Measurements from ENCODE around the gene CHST10. TPM values are rescaled to one million over a fixed set of nuclear protein-coding genes. Genes with fewer than 3 reads are reported as not detected.

The CHST10 gene
- total RNA-seq, 2 donors from 2014 or later: 17.6 to 18.5 TPM

- Histone ChIP-seq H3K4me1 (ENCODE audit: control insufficient read depth, insufficient read depth, low read length) (no peaks in the 10 kb centered on the region), H3K27ac (ENCODE audit: low read depth, low read length) (peak overlapping the region; percentile 81), H3K36me3 (ENCODE audit: control insufficient read depth, insufficient read depth, low read length) (peaks cover 13% of the 10 kb centered on the region), H3K4me3 (ENCODE audit: low read length) (no peak overlapping the region), H3K9ac (ENCODE audit: extremely low read depth, low read length, poor library complexity, severe bottlenecking) (no peak overlapping the region), H3K27me3 (ENCODE audit: control insufficient read depth, insufficient read depth, low read length, poor library complexity, severe bottlenecking) (no peaks in the 10 kb centered on the region), H3K9me3 (ENCODE audit: control insufficient read depth, low read length) (no peaks in the 10 kb centered on the region)
- Mint-ChIP-seq H3K27ac (peak overlapping the region; percentile 12), H3K4me1 (peaks cover 35% of the 10 kb centered on the region), H3K9me3 (no peaks in the 10 kb centered on the region), H3K4me3 (no peak overlapping the region), H3K27me3 (ENCODE audit: insufficient read depth) (no peaks in the 10 kb centered on the region), H3K36me3 (ENCODE audit: low read depth) (peaks cover 10% of the 10 kb centered on the region)
- WGBS, 2 experiments (ENCODE audit: insufficient coverage in 1 of 2, insufficient read length in 1 of 2): 82 to 83% methylated on average over 1 to 5 of the region's 5 CpGs
- DNase-seq: no peak
- TF ChIP-seq, protein P1, sequence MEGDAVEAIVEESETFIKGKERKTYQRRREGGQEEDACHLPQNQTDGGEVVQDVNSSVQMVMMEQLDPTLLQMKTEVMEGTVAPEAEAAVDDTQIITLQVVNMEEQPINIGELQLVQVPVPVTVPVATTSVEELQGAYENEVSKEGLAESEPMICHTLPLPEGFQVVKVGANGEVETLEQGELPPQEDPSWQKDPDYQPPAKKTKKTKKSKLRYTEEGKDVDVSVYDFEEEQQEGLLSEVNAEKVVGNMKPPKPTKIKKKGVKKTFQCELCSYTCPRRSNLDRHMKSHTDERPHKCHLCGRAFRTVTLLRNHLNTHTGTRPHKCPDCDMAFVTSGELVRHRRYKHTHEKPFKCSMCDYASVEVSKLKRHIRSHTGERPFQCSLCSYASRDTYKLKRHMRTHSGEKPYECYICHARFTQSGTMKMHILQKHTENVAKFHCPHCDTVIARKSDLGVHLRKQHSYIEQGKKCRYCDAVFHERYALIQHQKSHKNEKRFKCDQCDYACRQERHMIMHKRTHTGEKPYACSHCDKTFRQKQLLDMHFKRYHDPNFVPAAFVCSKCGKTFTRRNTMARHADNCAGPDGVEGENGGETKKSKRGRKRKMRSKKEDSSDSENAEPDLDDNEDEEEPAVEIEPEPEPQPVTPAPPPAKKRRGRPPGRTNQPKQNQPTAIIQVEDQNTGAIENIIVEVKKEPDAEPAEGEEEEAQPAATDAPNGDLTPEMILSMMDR (conservative IDR thresholded peaks at IDR 0.05): no peak
Measured at GRCh38 chr2:100411841-100412292, 5.6 kb downstream of the CHST10 start.

DNA sequence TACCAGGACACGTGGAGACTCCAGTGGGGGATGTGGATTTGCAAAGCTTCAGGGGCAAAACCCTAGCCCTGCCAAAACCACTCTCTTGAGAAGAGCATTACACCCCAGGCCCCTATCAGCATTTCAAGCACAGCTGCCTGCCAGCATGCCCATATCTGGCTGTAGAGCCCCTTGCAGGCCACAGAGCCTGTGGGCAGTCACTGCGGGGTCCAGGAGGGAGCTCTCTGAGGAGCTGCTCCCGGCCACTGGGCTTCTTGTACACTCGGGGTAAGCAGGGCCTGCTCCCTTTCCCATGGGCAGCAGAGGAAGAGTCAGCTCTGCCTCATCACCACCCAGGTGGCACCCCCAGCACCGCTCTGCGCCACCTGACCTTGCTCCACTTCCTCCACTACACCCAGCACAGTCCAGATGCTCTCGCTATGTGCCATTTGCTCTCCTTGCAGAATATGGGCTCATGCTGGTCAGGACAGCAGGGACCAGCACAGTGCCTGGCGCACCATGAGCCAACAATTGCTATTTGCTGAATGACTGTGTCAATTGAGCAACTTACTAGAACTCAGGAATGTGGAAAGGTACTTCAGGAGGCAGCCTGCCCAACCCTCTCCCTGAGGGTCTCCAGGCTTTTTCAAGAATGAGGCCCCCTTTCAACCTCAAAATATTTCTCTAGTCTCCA is 7.4 kb downstream of the CHST10 start:
- H3K9me3 Mint-ChIP-seq: no peaks in the 10 kb centered on the region
- peaks cover 19% of the 10 kb centered on the region for H3K4me1 Mint-ChIP-seq
- H3K27ac ChIP-seq (ENCODE audit: low read depth, low read length): no peak overlapping the region
- H3K27me3 Mint-ChIP-seq (ENCODE audit: insufficient read depth): no peaks in the 10 kb centered on the region
- peak overlapping the region; percentile 24 for H3K27ac Mint-ChIP-seq
- H3K9ac ChIP-seq (ENCODE audit: extremely low read depth, low read length, poor library complexity, severe bottlenecking): no peak overlapping the region
- H3K27me3 ChIP-seq (ENCODE audit: control insufficient read depth, insufficient read depth, low read length, poor library complexity, severe bottlenecking): no peaks in the 10 kb centered on the region
- no peak overlapping the region for H3K4me3 Mint-ChIP-seq
- peaks cover 21% of the 10 kb centered on the region for H3K36me3 Mint-ChIP-seq (ENCODE audit: low read depth)
- TF ChIP-seq, protein P1 (conservative IDR thresholded peaks at IDR 0.05): no peak
- H3K36me3 ChIP-seq (ENCODE audit: control insufficient read depth, insufficient read depth, low read length): peaks cover 27% of the 10 kb centered on the region
- H3K4me3 ChIP-seq (ENCODE audit: low read length): no peak overlapping the region
- 88 to 91% methylated on average over 4 to 8 of the region's 8 CpGs for WGBS, 2 experiments (ENCODE audit: insufficient coverage in 1 of 2, insufficient read length in 1 of 2)
- no peak for DNase-seq
- no peaks in the 10 kb centered on the region for H3K9me3 ChIP-seq (ENCODE audit: control insufficient read depth, low read length)
- H3K4me1 ChIP-seq (ENCODE audit: control insufficient read depth, insufficient read depth, low read length): no peaks in the 10 kb centered on the region

- no peak overlapping the region for H3K4me3 Mint-ChIP-seq
- 92 to 93% methylated on average over 3 to 5 of the region's 5 CpGs for WGBS, 2 experiments (ENCODE audit: insufficient coverage in 1 of 2, insufficient read length in 1 of 2)
- peaks cover 24% of the 10 kb centered on the region for H3K36me3 ChIP-seq (ENCODE audit: control insufficient read depth, insufficient read depth, low read length)
Measured at GRCh38 chr2:100409461-100409860, 8.0 kb downstream of the CHST10 start.

More at GRCh38 chr2:100409461-100409860, 8.0 kb downstream of the CHST10 start:
- Mint-ChIP-seq H3K9me3 (no peaks in the 10 kb centered on the region), H3K27me3 (ENCODE audit: insufficient read depth) (no peaks in the 10 kb centered on the region), H3K4me1 (peaks cover 19% of the 10 kb centered on the region), H3K36me3 (ENCODE audit: low read depth) (peaks cover 22% of the 10 kb centered on the region), H3K27ac (no peak overlapping the region)
- no peak overlapping the region for H3K4me3 ChIP-seq (ENCODE audit: low read length)
- TF ChIP-seq, protein P1 (conservative IDR thresholded peaks at IDR 0.05): no peak
- no peaks in the 10 kb centered on the region for H3K4me1 ChIP-seq (ENCODE audit: control insufficient read depth, insufficient read depth, low read length)
- no peak overlapping the region for H3K9ac ChIP-seq (ENCODE audit: extremely low read depth, low read length, poor library complexity, severe bottlenecking)
- DNase-seq: no peak
- H3K27me3 ChIP-seq (ENCODE audit: control insufficient read depth, insufficient read depth, low read length, poor library complexity, severe bottlenecking): no peaks in the 10 kb centered on the region
- no peak overlapping the region for H3K27ac ChIP-seq (ENCODE audit: low read depth, low read length)
- H3K9me3 ChIP-seq (ENCODE audit: control insufficient read depth, low read length): no peaks in the 10 kb centered on the region

Measured in endodermal cell (in vitro differentiated cells).